Esophagus squamous epithelium (tissue), 4 donors: ENCODE measurements around the gene PSMD12.

Experiments
- POLR2A ChIP-seq, 4 donors: fragments of 450-650 bp; IDR thresholded peaks; one replicate each; pipeline ENCODE4 v1.6.1; 2017; ENCODE audit warnings: antibody characterized with exemption in 4 of 4, mild to moderate bottlenecking in 4 of 4, moderate library complexity in 3 of 4
- TF ChIP-seq, protein P1 (sequence below), 6 experiments: fragments of 450-650 bp in 4 of 6; fragments of 200-600 bp in 2 of 6; sonication (generic) in 2 of 6; IDR thresholded peaks; one replicate each; pipeline ENCODE4 v1.5.1; 2016 to 2019; ENCODE audit warnings: antibody characterized with exemption in 6 of 6, mild to moderate bottlenecking in 4 of 6, moderate library complexity in 4 of 6

- TF ChIP-seq, protein P1, sequence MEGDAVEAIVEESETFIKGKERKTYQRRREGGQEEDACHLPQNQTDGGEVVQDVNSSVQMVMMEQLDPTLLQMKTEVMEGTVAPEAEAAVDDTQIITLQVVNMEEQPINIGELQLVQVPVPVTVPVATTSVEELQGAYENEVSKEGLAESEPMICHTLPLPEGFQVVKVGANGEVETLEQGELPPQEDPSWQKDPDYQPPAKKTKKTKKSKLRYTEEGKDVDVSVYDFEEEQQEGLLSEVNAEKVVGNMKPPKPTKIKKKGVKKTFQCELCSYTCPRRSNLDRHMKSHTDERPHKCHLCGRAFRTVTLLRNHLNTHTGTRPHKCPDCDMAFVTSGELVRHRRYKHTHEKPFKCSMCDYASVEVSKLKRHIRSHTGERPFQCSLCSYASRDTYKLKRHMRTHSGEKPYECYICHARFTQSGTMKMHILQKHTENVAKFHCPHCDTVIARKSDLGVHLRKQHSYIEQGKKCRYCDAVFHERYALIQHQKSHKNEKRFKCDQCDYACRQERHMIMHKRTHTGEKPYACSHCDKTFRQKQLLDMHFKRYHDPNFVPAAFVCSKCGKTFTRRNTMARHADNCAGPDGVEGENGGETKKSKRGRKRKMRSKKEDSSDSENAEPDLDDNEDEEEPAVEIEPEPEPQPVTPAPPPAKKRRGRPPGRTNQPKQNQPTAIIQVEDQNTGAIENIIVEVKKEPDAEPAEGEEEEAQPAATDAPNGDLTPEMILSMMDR (IDR thresholded peaks at IDR 0.05), result no peak
- TF ChIP-seq POLR2A (IDR thresholded peaks at IDR 0.05), result no peak
These were observed 17.0 kb downstream of the PSMD12 start for GRCh38 chr17:67349420-67349819.
